Fibroblast of skin of left quadriceps (primary cell): ENCODE measurements around the gene TBC1D9.

Experiments
- DNase-seq, 2 experiments: peaks; one replicate each; pipeline ENCODE4 v3.0.0-alpha.2; 2013; ENCODE audit warnings: low read depth in 2 of 2

TBC1D9 gene

GRCh38 chr4:140648716-140649308 lies 107.4 kb downstream of the TBC1D9 start:
- DNase-seq, result no peak

- no peak for DNase-seq
These were observed 110.4 kb downstream of the TBC1D9 start for GRCh38 chr4:140645614-140646412.

GRCh38 chr4:140645196-140645595 lies 111.0 kb downstream of the TBC1D9 start:
- no peak for DNase-seq

- DNase-seq, result no peak
These were observed 111.6 kb downstream of the TBC1D9 start for GRCh38 chr4:140644470-140645185.

GRCh38 chr4:140643571-140644055 lies 112.6 kb downstream of the TBC1D9 start:
- no peak for DNase-seq

- no peak for DNase-seq
These were observed 113.3 kb downstream of the TBC1D9 start for GRCh38 chr4:140642674-140643437.

GRCh38 chr4:140641789-140642439 lies 114.3 kb downstream of the TBC1D9 start:
- DNase-seq, result no peak

GRCh38 chr4:140641105-140641555 lies 115.1 kb downstream of the TBC1D9 start:
- DNase-seq, result no peak

- DNase-seq, result no peak
These were observed 115.9 kb downstream of the TBC1D9 start for GRCh38 chr4:140640150-140640748.

GRCh38 chr4:140639066-140639465 lies 117.1 kb downstream of the TBC1D9 start:
- no peak for DNase-seq

GRCh38 chr4:140637836-140638235 lies 118.3 kb downstream of the TBC1D9 start:
- no peak for DNase-seq

GRCh38 chr4:140635606-140636005 lies 120.6 kb downstream of the TBC1D9 start:
- no peak for DNase-seq

- DNase-seq, result no peak
These were observed 122.2 kb downstream of the TBC1D9 start for GRCh38 chr4:140633951-140634350.

GRCh38 chr4:140633124-140633523 lies 123.1 kb downstream of the TBC1D9 start:
- DNase-seq, result no peak

GRCh38 chr4:140630246-140630645 lies 125.9 kb downstream of the TBC1D9 start:
- DNase-seq, result no peak

- no peak for DNase-seq
These were observed 128.2 kb downstream of the TBC1D9 start for GRCh38 chr4:140628016-140628415.

- no peak for DNase-seq
These were observed 129.4 kb downstream of the TBC1D9 start for GRCh38 chr4:140626661-140627376.

GRCh38 chr4:140622333-140622958 lies 133.7 kb downstream of the TBC1D9 start:
- DNase-seq, result no peak

- no peak for DNase-seq
These were observed 135.0 kb downstream of the TBC1D9 start for GRCh38 chr4:140621161-140621560.
